NCI-H2196 (cell line): ENCODE measurements around the gene NRG3.
"Not testable (repeated sequence)": the region's sequence is repeated elsewhere in the genome, so short reads cannot be mapped to it uniquely, and the experiment has no call there.

Experiments
- DNase-seq: peaks from one replicate; lab custom pipeline; 2025; ENCODE audit not compliant: unreplicated experiment; lab: John Stamatoyannopoulos, UW

NRG3 gene

DNA sequence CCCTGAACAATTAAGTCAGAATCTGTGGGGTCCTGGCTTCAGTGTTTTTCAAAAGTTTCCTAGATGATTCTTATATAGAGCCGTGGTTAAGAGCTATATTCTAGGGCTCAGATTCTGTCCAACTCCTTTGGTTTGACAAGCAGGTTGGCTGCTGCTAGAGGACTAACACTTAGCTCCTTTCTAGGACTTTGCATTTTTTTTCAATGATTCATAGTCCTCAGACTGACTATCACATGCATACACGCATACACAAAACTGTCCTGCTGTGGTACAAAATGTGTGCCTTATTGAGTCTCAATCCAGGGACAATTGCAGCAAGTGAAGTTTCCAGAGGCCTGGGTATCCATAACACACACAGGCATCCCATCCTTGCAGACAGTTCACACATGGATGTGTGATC lies 392.0 kb downstream of the NRG3 start:
- DNase-seq, result no peak

DNA sequence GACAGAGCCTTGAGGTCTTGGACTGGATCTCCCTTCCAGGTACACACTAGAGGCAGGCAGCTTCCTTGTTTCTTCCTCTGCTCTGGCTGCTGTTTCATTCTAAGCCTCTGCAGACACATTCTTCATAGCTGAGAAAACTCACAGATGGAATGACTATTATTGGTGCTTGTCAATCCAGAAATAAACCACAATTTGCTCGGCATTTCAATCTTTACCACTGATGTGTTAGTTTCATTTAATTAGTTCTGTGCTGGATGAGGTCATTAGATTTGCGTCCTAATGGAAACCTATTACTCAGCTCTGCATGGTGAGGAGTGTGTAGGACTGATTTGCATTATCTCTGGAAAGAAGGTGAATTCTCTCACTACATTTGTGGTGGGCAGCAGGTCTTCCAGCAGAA lies 392.5 kb downstream of the NRG3 start:
- DNase-seq, result no peak

- DNase-seq, result no peak
These were observed 393.0 kb downstream of the NRG3 start for GRCh38 chr10:82267960-82268359.

DNA sequence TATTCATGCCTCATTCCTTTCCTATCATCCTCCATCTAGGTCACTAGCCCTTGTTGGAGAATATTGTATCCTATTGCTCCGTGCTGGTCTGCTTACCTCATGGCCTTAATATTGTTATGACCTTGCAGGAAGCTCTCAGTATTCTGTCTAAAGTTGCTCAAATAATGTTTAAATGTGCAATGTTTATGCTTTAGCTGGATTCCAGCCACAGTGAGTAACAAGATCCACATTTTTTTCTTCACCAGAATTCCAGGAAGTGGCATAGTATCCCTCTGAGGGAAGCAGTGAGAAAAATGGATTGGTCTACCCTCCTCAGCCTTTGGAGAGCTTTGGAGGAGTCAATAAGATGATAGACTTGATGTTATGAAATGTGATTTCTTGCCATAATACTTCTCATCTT lies 402.6 kb downstream of the NRG3 start:
- DNase-seq, result no peak

GRCh38 chr10:82278401-82279182 lies 403.6 kb downstream of the NRG3 start:
- no peak for DNase-seq

DNA sequence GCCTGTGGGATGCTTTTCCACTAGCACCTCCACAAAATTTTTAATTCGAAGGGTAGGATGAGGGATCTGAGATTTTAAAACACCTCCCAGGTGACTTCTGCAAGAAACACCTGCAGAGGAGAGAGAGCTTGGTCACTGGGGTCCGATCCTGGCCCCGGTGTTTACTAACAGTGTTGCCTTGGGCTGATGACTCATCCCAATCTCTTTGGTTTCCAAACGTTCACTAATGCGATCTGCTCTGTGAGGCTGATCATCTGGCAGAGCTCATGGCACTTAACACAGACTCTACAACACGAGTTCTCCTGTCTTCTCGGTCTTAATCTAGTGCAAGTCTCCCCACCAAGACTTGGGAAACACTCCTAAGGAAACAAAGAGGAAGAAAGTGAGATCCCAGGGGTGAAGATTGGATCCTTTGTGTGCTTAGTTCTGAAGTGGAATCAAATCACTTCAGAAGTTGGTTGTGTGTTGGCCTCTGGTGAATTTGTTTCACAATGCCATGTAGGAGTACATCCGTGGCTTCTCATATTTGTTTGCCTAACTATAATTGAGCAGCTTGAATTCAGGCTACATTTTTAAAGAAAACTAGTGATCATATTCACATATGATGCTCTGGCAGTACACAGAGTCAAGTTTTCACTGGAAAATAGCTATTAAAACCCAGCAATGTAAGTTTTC lies 407.9 kb downstream of the NRG3 start:
- DNase-seq, result no peak

- DNase-seq, result no peak
These were observed 409.2 kb downstream of the NRG3 start for GRCh38 chr10:82284180-82284579.

DNA sequence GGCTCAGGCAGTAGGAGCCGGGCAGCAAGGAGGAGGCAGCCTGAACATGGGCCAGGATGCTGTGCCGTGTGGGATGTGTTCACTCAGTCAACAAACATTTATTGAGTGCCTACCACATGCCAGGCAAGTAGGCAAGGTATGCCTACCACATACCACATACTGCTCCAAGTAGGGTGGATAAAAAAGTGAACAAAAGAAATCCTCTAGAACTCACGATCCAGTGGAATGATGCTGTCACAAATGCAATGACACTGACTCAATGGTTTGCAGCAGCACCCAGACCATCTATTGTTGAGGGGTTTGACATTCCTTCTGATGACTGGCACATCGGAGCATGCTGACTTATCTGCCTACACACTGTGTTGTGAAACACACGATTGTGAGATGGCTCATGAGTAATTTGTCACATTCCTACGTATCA lies 413.5 kb downstream of the NRG3 start:
- DNase-seq, result no peak

- DNase-seq, result no peak
These were observed 415.0 kb downstream of the NRG3 start for GRCh38 chr10:82289945-82290344.

DNA sequence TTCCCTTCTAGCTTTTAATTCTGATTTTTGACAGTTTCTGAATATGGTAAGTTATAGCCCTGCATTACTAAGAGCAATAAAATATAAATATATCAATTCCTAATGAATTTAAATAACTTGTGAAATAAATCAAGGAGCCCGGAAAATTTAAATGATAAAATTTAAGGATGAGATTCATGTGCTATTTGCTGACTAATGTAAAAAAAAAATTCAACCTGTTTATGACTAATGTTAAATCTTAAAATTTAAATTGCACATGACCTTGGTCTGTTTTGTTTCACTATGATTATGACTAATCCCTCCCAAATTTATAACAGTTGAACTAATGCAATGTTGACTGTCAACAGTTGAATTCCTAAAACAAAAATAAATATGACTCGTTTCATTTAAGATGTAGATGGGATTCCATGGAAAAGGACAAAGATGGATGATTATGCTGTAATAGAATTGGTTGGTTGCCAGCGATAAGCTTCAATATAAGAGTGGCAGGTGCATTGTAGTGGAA lies 419.9 kb downstream of the NRG3 start:
- DNase-seq, result no peak

GRCh38 chr10:82308641-82309040 lies 433.6 kb downstream of the NRG3 start:
- DNase-seq, result no peak

- DNase-seq, result no peak
These were observed 435.8 kb downstream of the NRG3 start for GRCh38 chr10:82310839-82311238.

DNA sequence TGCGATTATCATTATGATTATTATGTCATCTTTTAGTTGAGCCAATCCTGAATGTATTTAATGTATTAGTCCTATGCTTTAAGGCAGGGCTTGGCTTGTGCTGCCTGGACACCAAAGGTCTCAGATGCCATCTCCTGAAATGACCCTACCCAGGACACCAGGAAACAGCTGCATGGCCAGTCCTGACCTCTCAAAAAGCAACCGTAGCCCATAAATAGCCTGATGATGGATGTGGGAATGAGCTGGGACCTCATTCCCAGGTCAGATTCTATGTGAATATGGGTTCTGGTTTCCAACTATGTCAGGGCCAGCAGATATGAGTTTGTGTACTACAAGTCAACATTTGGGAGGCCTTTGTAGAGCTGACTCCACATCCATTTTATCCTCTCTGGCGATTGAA lies 438.4 kb downstream of the NRG3 start:
- no peak for DNase-seq

DNA sequence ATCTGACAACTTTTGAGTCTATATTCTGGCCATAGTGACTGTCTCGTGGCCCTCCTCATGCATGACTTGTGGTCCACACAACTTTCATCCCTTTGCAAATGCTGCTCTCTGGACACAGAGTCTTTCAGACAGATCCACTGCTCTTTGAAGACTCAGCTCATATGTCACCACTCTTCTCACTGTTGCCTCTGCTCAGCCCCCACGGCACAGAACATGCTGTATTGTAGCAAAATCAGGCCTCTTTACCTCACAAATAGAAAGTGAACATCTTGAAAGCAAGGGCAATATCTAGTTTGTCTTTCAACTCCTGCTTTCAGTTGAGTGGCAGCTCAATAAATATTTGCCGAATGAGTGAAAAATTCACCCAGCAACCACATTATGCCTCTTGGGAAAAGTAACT lies 443.5 kb downstream of the NRG3 start:
- no peak for DNase-seq

GRCh38 chr10:82319074-82319473 lies 444.1 kb downstream of the NRG3 start:
- DNase-seq, result no peak

DNA sequence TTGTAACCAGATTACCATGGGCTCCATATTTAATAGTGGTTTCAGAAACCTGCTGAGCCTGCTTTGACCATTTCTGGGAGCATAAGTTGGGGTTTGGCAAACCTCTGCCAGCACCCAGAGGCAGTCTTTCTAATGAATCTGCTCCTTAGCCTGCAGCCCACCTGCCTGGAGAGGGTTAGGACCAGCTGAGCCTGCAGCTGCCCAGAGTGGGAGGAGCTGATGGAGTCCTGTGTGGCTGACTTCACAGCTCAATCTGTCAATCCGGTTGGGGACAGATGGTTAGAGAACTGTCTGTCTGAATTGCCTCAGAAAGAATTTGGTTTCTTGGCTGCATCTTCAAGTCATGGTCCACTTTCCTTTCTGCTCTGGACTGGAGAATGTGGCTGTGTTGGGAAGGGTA lies 444.6 kb downstream of the NRG3 start:
- DNase-seq, result no peak

- no peak for DNase-seq
These were observed 446.7 kb downstream of the NRG3 start for GRCh38 chr10:82321724-82322123.

DNA sequence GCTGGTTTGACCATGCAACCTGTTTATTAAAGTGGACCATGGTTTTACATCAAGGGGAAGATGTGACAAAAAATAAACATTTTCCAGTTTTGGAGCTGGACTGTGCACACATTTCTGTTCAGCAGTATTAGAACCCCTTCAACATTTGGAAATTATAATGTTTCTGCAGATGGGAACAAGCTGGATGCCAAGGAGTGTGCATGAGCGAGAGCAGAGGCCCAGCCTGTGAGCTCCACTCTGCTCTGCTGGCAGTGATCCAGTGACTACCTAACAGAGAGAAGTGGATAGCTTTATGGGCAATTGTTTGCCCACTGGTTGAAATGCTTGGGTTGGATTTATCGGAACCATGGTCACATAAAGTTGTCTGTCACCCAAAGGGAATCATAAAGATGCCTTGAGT lies 456.7 kb downstream of the NRG3 start:
- no peak for DNase-seq

DNA sequence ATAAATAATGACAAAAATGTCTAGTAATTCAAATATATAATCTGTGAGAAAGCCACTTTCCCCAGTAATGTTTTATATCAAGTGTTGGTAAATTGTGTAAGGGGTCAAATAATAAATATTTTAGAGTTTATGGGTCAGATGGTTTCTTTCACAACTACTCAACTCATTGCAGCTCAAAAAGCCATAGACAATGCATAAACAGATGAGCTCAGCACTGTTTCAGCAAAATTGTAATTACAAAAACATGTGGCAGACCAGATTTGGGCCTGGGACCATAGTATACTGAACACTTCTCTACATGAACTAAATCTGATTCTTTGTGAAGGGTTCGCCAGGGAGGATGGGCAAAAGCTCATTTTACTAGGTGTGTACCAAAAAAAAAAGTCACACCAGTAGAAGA lies 460.8 kb downstream of the NRG3 start:
- DNase-seq, result no peak

GRCh38 chr10:82340166-82340565 lies 465.2 kb downstream of the NRG3 start:
- no peak for DNase-seq

- not testable (repeated sequence) for DNase-seq
These were observed 474.6 kb downstream of the NRG3 start for GRCh38 chr10:82349590-82349989.

- no peak for DNase-seq
These were observed 478.4 kb downstream of the NRG3 start for GRCh38 chr10:82353381-82353780.
